ENCODE data around the gene TARBP2.
A peak's percentile ranks its signal among the peaks of the same experiment; 100 is the strongest.

Gene TARBP2

DNA sequence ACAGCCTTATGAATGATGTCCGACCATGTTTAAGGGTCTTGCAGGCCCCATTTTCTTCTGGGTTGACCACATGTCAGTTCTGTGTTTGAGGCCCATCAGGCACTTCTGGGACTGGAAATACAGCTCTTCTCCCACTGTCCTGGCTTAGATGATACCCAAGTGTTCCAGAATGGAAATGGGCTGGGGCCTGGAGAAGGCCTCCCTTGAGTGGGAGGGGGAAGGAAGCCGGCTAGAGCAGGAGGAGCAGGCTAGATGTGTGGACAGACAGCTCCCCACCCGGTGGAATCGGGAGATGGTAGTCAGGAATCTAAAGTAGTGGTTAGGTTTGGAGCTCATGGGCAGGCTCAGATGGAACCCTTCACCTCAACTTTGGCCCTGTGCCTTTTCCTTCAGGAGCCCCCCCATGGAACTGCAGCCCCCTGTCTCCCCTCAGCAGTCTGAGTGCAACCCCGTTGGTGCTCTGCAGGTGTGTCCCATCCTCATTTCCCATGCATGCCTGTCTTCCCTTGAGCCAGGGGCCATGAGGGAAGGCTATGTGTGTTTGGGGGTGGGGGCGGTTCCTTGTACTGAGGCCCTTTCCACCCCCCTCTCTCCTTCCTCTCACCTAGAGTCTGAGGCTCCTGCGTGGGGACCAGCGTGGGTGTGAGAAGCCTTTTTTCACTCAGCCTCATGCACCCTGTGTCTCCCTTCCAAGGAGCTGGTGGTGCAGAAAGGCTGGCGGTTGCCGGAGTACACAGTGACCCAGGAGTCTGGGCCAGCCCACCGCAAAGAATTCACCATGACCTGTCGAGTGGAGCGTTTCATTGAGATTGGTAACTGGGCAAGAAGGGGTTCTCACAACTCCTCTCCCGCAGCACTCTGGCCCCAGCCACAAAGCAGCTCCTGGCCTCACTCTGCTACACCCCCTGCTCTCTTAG, 3.2 kb downstream of the TARBP2 start:
- Histone ChIP-seq H3K9ac (ENCODE audit: low read depth in 1 of 2, low read length in 2 of 2) (no peak overlapping the region), H3K27ac (ENCODE audit: low read depth, low read length) (no peak overlapping the region), H3K9me3 (ENCODE audit: control insufficient read depth in 1 of 2, low read length in 2 of 2) (no peaks in the 10 kb centered on the region), H3K4me1 (ENCODE audit: control insufficient read depth in 1 of 2, insufficient read depth in 2 of 2, low read length in 2 of 2) (peaks cover 25 to 27% of the 10 kb centered on the region in 2 donors), H3K36me3 (ENCODE audit: control insufficient read depth in 1 of 2, insufficient read depth in 2 of 2, low read length in 2 of 2) (peaks cover 15 to 41% of the 10 kb centered on the region in 2 donors), H3K4me3 (ENCODE audit: low read depth in 1 of 2, low read length in 2 of 2) (no peak overlapping the region), H3K27me3 (ENCODE audit: control insufficient read depth in 1 of 2, insufficient read depth in 2 of 2, low read length in 2 of 2) (no peaks in the 10 kb centered on the region)

- peaks cover 15 to 43% of the 10 kb centered on the region in 2 donors for H3K36me3 ChIP-seq (ENCODE audit: control insufficient read depth in 1 of 2, insufficient read depth in 2 of 2, low read length in 2 of 2)
- no peak overlapping the region for H3K27ac ChIP-seq (ENCODE audit: low read depth, low read length)
- H3K9ac ChIP-seq (ENCODE audit: low read depth in 1 of 2, low read length in 2 of 2), result no peak overlapping the region
- no peak overlapping the region for H3K4me3 ChIP-seq (ENCODE audit: low read depth in 1 of 2, low read length in 2 of 2)
- no peaks in the 10 kb centered on the region for H3K9me3 ChIP-seq (ENCODE audit: control insufficient read depth in 1 of 2, low read length in 2 of 2)
- H3K4me1 ChIP-seq (ENCODE audit: control insufficient read depth in 1 of 2, insufficient read depth in 2 of 2, low read length in 2 of 2), result peaks cover 20 to 22% of the 10 kb centered on the region in 2 donors
- no peaks in the 10 kb centered on the region for H3K27me3 ChIP-seq (ENCODE audit: control insufficient read depth in 1 of 2, insufficient read depth in 2 of 2, low read length in 2 of 2)
These were observed 4.0 kb downstream of the TARBP2 start for GRCh38 chr12:53505086-53505485.

DNA sequence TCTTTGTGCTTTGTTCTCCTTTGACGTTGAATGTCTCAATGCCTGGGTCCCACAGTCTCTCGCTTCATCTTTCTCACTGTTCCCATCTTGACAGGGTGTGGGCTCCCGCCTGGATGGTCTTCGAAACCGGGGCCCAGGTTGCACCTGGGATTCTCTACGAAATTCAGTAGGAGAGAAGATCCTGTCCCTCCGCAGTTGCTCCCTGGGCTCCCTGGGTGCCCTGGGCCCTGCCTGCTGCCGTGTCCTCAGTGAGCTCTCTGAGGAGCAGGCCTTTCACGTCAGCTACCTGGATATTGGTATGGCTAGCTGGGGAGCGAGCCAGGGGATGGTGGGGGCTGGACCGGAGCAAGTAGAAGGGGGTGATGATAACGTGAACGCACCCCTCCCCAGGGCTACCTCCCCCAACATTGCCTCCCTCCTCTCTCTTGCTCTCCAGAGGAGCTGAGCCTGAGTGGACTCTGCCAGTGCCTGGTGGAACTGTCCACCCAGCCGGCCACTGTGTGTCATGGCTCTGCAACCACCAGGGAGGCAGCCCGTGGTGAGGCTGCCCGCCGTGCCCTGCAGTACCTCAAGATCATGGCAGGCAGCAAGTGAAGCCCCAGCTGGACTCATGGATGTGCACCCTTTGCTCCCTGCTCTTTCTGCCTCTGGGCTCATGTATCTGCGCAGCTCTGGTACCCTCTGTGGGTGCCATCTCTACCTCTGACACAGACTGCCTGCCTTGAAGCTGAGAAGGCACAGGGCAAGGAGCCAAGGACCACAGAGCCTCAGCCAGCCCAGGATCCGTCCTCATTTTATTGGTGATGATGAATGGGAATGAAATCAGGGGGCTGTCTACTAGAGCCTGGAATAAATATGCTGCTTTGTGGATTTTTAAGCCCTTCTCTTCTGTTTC, 4.7 kb downstream of the TARBP2 start:
- H3K27ac ChIP-seq (ENCODE audit: low read depth, low read length), result no peak overlapping the region
- peaks cover 15 to 50% of the 10 kb centered on the region in 2 donors for H3K36me3 ChIP-seq (ENCODE audit: control insufficient read depth in 1 of 2, insufficient read depth in 2 of 2, low read length in 2 of 2)
- H3K9me3 ChIP-seq (ENCODE audit: control insufficient read depth in 1 of 2, low read length in 2 of 2), result no peaks in the 10 kb centered on the region
- H3K9ac ChIP-seq (ENCODE audit: low read depth in 1 of 2, low read length in 2 of 2), result no peak overlapping the region
- peaks cover 17 to 19% of the 10 kb centered on the region in 2 donors for H3K4me1 ChIP-seq (ENCODE audit: control insufficient read depth in 1 of 2, insufficient read depth in 2 of 2, low read length in 2 of 2)
- no peak overlapping the region for H3K4me3 ChIP-seq (ENCODE audit: low read depth in 1 of 2, low read length in 2 of 2)
- no peaks in the 10 kb centered on the region for H3K27me3 ChIP-seq (ENCODE audit: control insufficient read depth in 1 of 2, insufficient read depth in 2 of 2, low read length in 2 of 2)

DNA sequence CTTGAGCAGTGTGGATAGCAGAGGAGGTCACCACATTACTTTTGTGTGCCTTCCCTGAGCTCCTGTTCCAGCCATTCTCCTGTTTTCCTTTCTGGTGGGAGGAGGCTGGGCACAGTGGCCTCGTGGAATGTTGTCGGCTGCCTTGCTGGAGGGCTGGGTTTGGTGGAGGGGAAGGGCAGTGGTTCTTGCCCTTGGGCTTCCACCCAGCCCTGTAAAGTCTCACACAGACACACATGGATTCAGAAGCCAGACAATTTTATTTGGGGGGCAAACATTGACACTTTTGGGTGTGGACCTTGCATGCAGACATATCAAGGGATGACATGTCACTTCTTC, 5.3 kb downstream of the TARBP2 start:
- peaks cover 16 to 17% of the 10 kb centered on the region in 2 donors for H3K4me1 ChIP-seq (ENCODE audit: control insufficient read depth in 1 of 2, insufficient read depth in 2 of 2, low read length in 2 of 2)
- no peak overlapping the region for H3K9ac ChIP-seq (ENCODE audit: low read depth in 1 of 2, low read length in 2 of 2)
- no peak overlapping the region for H3K27ac ChIP-seq (ENCODE audit: low read depth, low read length)
- H3K9me3 ChIP-seq (ENCODE audit: control insufficient read depth in 1 of 2, low read length in 2 of 2), result no peaks in the 10 kb centered on the region
- H3K36me3 ChIP-seq (ENCODE audit: control insufficient read depth in 1 of 2, insufficient read depth in 2 of 2, low read length in 2 of 2), result peaks cover 15 to 52% of the 10 kb centered on the region in 2 donors
- no peak overlapping the region for H3K4me3 ChIP-seq (ENCODE audit: low read depth in 1 of 2, low read length in 2 of 2)
- H3K27me3 ChIP-seq (ENCODE audit: control insufficient read depth in 1 of 2, insufficient read depth in 2 of 2, low read length in 2 of 2), result no peaks in the 10 kb centered on the region

GRCh38 chr12:53506881-53507602, 6.0 kb downstream of the TARBP2 start, which contains the start of gene NPFF:
Gene NPFF, minus strand, starts transcription at chr12:53507484. Its CDS starts 10 bp downstream, at chr12:53507474.
- H3K4me1 ChIP-seq (ENCODE audit: control insufficient read depth in 1 of 2, insufficient read depth in 2 of 2, low read length in 2 of 2), result peaks cover 10 to 11% of the 10 kb centered on the region in 2 donors
- no peaks in the 10 kb centered on the region for H3K9me3 ChIP-seq (ENCODE audit: control insufficient read depth in 1 of 2, low read length in 2 of 2)
- H3K27ac ChIP-seq (ENCODE audit: low read depth, low read length), result no peak within 1 kb of the TSS
- peaks cover 15 to 59% of the 10 kb centered on the region in 2 donors for H3K36me3 ChIP-seq (ENCODE audit: control insufficient read depth in 1 of 2, insufficient read depth in 2 of 2, low read length in 2 of 2)
- no peaks in the 10 kb centered on the region for H3K27me3 ChIP-seq (ENCODE audit: control insufficient read depth in 1 of 2, insufficient read depth in 2 of 2, low read length in 2 of 2)
- no peak within 1 kb of the TSS for H3K9ac ChIP-seq (ENCODE audit: low read depth in 1 of 2, low read length in 2 of 2)
- H3K4me3 ChIP-seq (ENCODE audit: low read depth in 1 of 2, low read length in 2 of 2), result no peak within 1 kb of the TSS

DNA sequence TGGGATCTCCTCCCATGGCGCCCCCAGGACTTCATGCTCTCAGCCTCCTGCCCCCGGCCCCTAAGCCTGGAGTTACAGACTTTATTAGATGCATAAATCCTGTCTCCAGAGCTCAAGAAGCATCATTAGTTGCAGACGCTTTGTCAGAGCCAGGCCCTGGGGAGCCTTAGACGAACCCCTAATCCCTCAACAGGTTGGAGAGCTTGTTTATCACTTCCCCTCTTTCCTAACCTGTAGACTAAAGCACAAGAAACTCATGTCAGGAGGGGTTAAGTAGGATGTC, 6.5 kb downstream of the TARBP2 start:
- peaks cover 7 to 8% of the 10 kb centered on the region in 2 donors for H3K4me1 ChIP-seq (ENCODE audit: control insufficient read depth in 1 of 2, insufficient read depth in 2 of 2, low read length in 2 of 2)
- peaks cover 15 to 64% of the 10 kb centered on the region in 2 donors for H3K36me3 ChIP-seq (ENCODE audit: control insufficient read depth in 1 of 2, insufficient read depth in 2 of 2, low read length in 2 of 2)
- no peaks in the 10 kb centered on the region for H3K9me3 ChIP-seq (ENCODE audit: control insufficient read depth in 1 of 2, low read length in 2 of 2)
- H3K27me3 ChIP-seq (ENCODE audit: control insufficient read depth in 1 of 2, insufficient read depth in 2 of 2, low read length in 2 of 2), result no peaks in the 10 kb centered on the region
- H3K4me3 ChIP-seq (ENCODE audit: low read depth in 1 of 2, low read length in 2 of 2), result no peak overlapping the region
- H3K27ac ChIP-seq (ENCODE audit: low read depth, low read length), result no peak overlapping the region
- no peak overlapping the region for H3K9ac ChIP-seq (ENCODE audit: low read depth in 1 of 2, low read length in 2 of 2)

DNA sequence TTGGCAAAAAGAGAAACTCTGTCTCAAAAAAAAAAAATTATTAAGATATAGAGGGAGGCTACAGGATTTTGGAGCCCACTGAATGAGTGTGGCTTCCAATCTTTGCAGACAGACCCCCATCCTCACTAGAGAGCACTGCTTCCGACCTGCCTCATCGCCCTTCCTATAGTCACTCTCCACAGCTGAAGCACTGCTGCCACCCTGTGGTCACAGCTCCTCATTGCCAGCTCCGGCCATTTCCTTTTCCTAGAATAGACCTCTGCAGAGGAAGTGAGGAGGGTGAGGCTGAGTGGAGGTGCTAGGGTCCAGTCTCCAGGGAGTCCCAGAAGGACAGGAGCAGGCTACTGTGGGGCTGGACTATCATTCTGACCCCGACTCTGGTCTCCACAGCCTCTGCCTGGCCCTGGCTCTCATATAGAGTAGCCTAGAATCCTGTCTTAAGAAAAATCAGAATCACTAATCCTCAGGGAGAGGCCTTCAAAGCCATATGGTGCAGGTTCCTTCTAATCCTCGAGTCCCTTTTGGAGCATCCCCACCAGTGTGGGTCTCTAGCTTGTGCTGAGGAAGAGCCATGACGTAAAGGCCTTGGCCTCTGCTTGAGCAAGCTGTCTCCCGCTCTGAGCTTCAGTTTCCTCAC, 7.6 kb downstream of the TARBP2 start:
- no peak overlapping the region for H3K27ac ChIP-seq (ENCODE audit: low read depth, low read length)
- H3K27me3 ChIP-seq (ENCODE audit: control insufficient read depth in 1 of 2, insufficient read depth in 2 of 2, low read length in 2 of 2), result no peaks in the 10 kb centered on the region

DNA sequence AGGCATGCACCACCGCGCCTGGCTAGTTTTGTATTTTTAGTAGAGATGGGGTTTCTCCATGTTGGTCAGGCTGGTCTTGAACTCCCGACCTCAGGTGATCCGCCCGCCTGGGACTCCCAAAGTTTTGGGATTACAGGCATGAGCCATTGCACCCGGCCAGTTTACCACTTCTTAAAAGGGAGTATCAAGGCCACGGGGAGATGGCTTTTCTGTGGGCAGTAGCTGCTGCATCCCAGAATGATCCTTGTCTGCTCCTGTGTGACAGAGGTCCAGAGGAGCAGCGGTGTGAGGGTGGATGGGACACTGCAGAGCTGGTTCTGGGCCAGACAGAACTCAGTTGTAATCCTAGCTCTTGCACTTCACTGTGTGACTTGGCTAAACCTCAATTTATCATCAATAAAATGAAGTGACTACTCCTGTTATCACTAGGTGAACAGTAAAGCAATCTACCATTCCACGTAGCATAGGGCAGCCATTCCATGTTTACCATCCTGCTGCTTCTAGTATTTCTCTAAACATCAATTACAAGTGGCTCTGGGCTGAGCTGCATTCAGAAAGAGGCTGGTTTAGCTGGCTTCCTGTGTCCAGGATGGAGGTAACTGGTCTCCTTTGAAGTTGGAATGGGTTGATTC, 9.2 kb downstream of the TARBP2 start:
- Histone ChIP-seq H3K9ac (ENCODE audit: low read depth in 1 of 2, low read length in 2 of 2) (no peak overlapping the region), H3K27me3 (ENCODE audit: control insufficient read depth in 1 of 2, insufficient read depth in 2 of 2, low read length in 2 of 2) (no peaks in the 10 kb centered on the region), H3K9me3 (ENCODE audit: control insufficient read depth in 1 of 2, low read length in 2 of 2) (no peaks in the 10 kb centered on the region), H3K4me1 (ENCODE audit: control insufficient read depth in 1 of 2, insufficient read depth in 2 of 2, low read length in 2 of 2) (peaks cover 7 to 8% of the 10 kb centered on the region in 2 donors), H3K4me3 (ENCODE audit: low read depth in 1 of 2, low read length in 2 of 2) (no peak overlapping the region), H3K27ac (ENCODE audit: low read depth, low read length) (no peak overlapping the region), H3K36me3 (ENCODE audit: control insufficient read depth in 1 of 2, insufficient read depth in 2 of 2, low read length in 2 of 2) (peaks cover 28 to 73% of the 10 kb centered on the region in 2 donors)

More for the DNA sequence above, 7.6 kb downstream of the TARBP2 start:
- Histone ChIP-seq H3K9me3 (ENCODE audit: control insufficient read depth in 1 of 2, low read length in 2 of 2) (no peaks in the 10 kb centered on the region), H3K4me1 (ENCODE audit: control insufficient read depth in 1 of 2, insufficient read depth in 2 of 2, low read length in 2 of 2) (peaks cover 7 to 8% of the 10 kb centered on the region in 2 donors), H3K4me3 (ENCODE audit: low read depth in 1 of 2, low read length in 2 of 2) (no peak overlapping the region), H3K36me3 (ENCODE audit: control insufficient read depth in 1 of 2, insufficient read depth in 2 of 2, low read length in 2 of 2) (peaks cover 15 to 73% of the 10 kb centered on the region in 2 donors), H3K9ac (ENCODE audit: low read depth in 1 of 2, low read length in 2 of 2) (peak overlapping the region in 1 of 2 donors; percentile 32)

GRCh38 chr12:53513712-53514410, 12.8 kb downstream of the TARBP2 start:
- no peaks in the 10 kb centered on the region for H3K27me3 ChIP-seq (ENCODE audit: control insufficient read depth in 1 of 2, insufficient read depth in 2 of 2, low read length in 2 of 2)
- H3K9me3 ChIP-seq (ENCODE audit: control insufficient read depth in 1 of 2, low read length in 2 of 2), result no peaks in the 10 kb centered on the region
- no peak overlapping the region for H3K9ac ChIP-seq (ENCODE audit: low read depth in 1 of 2, low read length in 2 of 2)
- H3K4me1 ChIP-seq (ENCODE audit: control insufficient read depth in 1 of 2, insufficient read depth in 2 of 2, low read length in 2 of 2), result peaks cover under 1 to 1% of the 10 kb centered on the region in 2 donors
- peaks cover 32 to 73% of the 10 kb centered on the region in 2 donors for H3K36me3 ChIP-seq (ENCODE audit: control insufficient read depth in 1 of 2, insufficient read depth in 2 of 2, low read length in 2 of 2)
- no peak overlapping the region for H3K27ac ChIP-seq (ENCODE audit: low read depth, low read length)
- no peak overlapping the region for H3K4me3 ChIP-seq (ENCODE audit: low read depth in 1 of 2, low read length in 2 of 2)
